8988T (cell line): ENCODE results near the gene TP73.

Experiments
- DNase-seq: peaks from one replicate; pipeline ENCODE4 v3.0.0; 2011

Gene TP73

DNA sequence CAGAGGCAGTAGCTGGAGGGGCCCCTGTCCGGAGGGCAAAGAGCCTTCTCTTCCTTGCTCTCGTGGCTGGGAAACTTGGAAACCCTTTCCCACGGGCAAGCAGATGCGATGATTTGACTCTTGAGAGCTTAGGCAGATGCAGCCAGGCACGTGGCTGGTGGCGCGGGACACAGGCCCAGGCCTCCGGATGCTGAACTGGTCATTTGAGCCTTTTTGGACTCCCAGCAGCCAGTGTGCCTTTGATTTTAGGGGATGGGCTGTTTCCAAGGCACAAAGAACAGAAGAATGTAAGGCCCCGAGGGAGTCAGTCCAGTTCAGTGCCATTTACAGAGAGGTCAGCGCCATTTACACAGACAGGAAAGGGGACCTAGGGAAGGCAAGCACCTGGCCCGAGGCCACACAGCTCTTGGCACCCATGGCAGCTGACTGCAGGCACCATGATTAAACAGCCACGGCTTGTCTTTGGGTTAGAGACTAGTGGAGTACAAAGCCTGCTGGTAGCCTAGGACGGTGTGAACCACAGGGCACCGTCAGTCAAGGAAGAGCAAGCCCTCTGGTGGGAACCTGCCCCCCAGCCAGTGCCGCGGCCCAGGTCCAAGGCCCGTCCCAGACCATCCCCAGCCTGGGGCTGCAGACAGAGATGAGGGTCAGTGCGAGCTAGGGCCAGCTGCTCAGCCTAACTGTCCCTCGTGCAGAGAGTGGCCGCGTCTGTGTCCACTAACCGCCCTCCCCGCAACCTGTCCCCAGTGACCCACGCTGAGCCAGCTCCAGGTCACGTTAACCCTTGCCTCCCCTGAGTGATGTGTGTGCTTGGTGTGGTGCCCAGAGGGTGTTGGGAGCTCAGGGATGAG is 79.5 kb downstream of the TP73 start:
- DNase-seq, result no peak

DNA sequence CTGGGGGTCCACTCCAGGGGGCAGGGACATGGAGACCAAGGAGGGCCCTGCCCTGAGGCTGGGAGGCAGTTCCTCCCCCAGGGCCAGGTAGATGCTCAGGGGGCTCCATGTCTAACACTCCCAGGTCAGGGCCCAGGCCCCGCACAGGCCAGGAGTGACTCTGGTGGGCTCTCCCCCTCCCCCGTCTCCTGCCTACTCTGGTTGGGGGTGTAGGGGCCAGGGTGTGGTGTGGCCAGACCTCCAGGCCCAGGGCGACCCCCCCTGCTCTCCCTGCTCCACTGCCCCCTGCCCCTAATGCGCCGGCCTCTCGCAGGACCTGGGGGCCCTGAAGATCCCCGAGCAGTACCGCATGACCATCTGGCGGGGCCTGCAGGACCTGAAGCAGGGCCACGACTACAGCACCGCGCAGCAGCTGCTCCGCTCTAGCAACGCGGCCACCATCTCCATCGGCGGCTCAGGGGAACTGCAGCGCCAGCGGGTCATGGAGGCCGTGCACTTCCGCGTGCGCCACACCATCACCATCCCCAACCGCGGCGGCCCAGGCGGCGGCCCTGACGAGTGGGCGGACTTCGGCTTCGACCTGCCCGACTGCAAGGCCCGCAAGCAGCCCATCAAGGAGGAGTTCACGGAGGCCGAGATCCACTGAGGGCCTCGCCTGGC is 80.2 kb downstream of the TP73 start:
- DNase-seq, result no peak

DNA sequence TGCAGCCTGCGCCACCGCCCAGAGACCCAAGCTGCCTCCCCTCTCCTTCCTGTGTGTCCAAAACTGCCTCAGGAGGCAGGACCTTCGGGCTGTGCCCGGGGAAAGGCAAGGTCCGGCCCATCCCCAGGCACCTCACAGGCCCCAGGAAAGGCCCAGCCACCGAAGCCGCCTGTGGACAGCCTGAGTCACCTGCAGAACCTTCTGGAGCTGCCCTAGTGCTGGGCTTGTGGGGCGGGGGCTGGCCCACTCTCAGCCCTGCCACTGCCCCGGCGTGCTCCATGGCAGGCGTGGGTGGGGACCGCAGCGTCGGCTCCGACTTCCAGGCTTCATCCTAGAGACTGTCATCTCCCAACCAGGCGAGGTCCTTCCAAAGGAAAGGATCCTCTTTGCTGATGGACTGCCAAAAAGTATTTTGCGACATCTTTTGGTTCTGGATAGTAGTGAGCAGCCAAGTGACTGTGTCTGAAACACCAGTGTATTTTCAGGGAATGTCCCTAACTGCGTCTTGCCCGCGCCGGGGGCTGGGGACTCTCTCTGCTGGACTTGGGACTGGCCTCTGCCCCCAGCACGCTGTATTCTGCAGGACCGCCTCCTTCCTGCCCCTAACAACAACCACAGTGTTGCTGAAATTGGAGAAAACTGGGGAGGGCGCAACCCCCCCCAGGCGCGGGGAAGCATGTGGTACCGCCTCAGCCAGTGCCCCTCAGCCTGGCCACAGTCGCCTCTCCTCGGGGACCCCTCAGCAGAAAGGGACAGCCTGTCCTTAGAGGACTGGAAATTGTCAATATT is 81.0 kb downstream of the TP73 start:
- no peak for DNase-seq

DNA sequence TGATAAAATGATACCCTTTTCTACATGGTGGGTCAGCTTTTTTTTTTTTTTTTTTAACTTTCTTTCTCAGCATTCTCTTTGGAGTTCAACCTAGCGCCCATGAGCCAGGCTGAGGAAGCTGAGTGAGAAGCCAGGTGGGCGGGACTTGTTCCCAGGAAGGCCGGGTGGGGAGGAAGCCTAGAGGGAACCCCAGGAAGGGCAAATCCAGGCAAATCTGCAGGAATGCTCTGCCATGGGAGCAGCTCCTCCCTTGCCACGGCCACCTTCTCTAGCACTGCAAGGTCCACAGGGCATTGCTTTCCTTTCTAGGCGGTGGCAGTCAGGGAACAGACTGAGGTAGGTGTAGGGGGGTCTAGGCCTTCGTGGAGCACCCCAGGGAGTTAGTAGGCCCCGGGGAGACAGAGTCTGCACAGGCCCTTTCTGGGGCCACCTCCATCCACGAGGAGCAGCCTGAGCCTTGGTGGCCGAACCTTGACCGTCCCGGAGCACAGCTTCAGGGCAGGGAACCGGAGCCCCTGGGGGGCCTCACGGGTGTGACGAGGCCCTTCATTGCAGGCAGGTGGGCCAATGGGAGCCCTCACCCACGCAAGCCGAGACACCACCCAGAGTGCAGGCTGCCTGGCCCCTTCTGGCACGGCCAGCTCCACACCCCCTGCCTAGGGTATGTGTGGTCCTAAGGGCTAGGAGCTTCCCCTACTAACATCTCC is 81.7 kb downstream of the TP73 start:
- DNase-seq, result no peak

DNA sequence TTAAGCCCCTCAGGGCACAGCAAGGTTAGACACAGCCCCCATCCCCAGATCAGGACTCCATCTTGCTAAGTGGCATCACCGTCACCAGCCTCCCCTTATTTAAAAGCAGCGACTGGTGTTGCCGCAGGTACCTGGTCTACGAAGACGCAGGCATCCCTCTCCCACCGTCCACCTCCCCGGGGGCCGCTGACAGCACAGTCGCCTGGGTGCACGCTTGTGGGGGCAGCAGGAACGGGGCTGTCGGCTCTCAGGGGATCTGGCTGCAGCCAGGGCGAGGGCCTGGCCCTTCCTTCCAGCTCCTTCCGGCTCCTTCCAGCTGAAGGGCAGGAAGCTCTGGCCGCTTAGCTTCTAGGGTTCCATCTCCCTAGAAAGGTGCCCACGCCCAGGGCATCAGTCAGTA is 82.3 kb downstream of the TP73 start:
- no peak for DNase-seq

DNA sequence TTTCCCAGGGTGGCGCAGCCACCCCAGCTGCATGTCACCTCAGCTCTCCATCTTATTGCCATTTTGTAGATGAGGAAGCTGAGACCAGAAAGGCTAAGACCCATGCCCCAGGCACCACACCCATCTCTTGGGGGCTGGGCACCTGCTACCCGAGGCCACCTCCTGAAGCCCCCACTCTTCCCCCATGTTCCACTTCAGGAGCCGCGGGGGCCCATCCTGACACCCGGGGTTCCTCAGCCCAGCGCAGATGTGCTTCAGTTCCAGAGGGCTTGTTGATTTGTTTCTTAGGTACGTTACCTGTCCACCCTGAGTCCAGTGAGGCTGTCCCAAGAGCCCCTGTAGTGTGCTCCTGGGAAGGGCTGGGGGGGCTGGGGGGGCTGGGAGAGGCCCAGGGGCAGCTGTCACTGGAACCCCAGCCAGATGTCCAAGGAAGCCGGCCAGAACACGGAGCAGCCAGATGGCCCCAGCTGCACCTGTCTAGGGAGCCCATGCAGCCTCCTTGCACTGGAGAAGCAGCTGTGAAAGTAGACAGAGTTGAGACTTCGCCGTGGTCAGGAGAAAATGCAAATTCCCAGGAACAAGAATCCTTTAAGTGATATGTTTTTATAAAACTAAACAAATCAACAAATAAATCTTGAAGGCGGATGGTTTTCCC is 82.8 kb downstream of the TP73 start:
- no peak for DNase-seq

DNA sequence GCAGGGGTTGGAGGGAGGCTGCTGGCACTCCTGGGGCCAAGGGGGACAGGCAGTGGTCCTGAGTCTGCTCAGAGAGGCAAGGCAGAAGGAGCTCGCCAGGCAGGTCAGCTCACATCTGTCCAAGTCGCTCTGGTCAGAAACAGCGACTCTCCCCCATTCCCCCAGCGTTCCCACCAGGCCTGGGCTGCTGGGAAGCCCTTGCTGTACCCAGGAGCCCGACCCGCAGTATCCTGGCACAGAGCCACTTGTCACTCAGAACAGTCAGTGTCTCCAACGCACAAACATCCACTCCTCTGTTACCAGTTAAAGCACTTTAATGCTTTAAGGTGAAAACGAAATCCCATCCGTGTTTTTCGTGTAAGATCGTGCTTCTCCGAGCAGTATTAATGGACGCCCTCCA is 83.4 kb downstream of the TP73 start:
- no peak for DNase-seq

DNA sequence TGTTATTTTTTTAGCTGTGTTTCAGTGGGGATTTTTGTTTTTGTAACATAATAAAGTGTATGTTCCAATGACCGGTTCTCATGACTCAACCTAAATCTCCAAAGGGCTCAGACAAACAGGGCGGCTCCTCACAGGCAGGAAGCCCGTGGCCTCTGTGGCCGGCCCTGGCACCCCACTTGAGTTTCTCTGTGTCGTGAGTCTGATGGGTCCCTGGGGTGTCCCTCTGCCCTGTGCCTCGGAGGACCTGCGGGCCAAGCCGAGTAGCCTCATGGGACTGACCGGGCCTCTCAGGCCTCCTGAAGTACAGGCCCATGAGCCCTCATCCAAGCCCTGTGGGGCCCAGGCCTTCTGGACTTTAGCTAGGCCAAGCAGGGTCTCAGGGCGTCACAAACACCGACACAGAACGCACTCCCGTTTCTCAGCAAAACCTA is 83.8 kb downstream of the TP73 start:
- no peak for DNase-seq

DNA sequence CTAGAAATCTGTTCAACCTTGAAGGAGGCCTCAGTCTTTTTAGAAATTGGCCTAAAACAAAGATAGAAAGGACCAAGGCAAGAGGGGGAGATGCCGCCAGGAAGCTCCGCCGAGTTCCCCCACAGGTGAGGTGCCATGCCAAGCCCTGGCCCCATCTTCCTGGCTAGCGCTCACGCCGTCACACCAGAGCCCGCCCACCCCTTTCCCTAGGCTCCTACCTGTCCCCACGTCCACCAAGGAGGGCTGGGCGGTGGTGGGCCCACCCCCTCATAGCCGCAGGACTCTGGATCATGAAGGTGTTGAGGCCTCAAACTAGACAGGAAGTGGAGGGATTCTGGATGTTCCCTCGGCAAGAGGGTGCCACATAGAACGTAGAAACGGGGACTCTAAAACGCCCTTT is 84.4 kb downstream of the TP73 start:
- no peak for DNase-seq

DNA sequence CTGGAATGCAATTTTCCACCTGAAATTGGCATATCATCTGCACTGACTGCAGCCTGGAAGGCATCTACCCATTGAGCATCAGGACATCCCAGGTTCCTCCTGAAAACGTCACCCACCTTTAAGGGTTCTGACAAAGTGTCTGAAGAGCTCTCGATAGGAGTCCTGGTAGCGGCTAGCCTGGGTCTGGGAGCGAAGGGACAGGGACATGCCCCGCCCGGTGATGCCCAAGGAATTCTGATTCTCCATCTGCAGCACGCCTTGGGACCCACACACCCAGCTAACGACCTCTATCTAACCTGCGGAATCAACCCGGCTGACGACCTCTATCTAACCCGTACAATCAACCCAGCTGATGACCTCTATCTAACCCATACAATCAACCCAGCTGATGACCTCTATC is 86.6 kb downstream of the TP73 start:
- DNase-seq, result no peak

DNA sequence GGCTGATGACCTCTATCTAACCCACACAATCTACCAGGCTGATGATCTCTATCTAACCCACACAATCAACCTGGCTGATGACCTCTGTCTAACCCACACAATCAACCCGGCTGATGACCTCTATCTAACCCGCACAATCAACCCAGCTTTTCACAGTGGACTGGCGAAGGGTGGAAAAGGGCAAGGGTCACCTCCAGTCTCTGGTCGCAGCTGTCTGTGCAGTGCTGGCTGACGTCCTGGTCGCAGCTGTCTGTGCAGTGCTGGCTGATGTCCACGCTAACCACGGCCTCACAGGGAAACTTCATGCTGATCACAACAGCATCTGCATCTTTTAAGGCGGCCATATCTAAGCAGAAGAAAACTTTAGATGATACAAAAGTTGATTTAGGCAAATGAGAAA is 87.7 kb downstream of the TP73 start:
- DNase-seq, result no peak

DNA sequence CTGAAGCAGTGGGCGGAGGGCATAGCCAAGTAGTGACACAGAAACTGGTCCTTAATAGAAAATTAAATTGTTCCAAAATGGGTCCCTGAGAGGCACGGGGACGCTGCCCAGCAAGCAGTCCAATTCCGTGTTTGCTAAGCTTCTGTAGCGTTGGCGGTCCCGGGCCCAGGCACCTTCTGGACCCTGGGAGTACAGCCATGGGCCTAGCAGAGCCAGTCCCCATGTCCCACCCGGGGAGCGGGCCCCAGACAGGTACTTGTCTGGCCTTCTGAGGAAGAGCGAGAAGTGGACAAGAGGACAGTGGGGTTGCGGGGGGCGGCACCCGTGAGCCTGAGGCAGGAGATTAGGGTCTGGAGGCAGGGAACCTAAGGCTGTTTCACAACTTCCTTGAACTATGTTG is 88.4 kb downstream of the TP73 start:
- DNase-seq, result no peak

DNA sequence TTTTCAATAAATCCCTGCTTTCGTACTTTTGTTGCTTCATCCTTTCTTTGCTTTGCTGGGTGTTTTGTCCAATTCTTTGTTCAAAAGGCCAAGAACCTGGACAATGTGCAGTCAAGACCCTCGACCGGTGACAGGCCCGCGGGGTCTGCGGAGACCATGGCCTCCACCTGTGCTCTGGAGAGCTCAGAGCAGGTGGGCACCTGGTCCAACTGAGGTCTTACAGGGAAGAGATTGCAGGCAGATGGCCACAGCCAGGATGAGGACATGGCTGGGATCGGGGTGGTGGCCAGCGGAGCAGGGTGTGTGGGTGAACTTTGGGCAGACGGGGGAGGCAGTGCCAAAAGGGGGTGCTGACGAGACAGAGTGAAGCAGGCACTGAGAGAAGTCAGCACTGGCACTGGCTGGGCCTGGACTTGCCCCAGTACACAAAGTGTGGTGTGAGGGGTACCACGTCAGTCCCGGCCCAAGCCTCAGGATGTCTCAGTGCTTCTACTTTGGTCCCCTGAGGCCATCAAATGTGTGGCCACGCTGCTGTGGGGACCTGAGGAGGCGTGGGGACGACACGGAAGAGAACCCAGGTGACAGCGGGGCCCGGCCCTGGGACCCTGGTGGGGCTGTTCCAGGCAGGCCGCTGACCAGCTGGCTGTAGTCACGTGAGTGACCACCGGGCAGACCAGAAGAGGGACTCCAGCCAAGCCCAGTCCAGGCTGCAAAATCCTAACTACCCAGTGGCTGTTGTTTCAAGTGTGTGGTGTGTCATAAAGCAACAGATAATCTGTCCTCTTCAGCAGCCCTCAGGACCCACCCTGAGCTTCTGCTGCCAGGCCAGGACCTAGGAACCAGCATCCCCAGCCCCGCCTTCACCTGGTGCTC is 89.5 kb downstream of the TP73 start:
- no peak for DNase-seq

DNA sequence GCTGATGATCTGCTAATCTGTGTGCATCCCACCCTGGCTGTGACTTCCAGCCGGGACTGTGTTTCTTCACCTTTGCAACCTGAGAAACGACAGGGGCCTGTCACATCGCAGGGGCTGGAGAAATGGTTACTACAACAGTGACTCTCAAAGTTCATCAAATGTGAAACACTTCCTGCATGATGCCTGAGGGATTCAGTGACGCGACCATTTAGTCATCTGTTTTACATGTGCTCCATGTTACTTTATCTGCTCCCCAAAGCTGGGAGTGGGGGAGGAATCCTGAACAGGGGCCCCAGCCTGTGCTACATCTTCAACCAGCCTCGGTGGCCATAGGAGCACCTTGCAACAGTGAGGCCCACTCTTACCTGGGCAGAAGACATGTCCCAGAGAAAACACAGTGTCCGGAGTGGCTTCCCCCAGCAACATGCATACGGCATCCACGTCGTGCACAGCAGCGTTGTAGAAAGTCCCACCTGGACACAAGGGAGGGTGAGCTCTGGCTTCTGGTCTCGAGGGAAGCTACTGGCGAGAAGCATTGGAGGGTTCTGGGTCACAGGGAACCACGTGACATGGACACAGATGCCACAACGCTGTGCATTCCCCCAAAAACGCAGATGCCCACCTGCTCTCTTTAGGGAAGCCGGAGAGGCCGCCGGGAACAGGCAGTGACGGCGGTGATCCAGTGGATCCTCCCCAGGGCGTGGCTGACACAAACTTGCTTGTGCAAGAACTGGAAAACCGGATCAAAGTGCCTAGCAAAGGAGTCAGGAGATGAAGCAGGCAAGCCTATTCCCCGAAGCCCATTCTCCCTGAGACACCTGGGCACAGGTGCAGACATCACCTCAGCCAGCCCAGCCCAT is 90.4 kb downstream of the TP73 start:
- DNase-seq, result no peak

DNA sequence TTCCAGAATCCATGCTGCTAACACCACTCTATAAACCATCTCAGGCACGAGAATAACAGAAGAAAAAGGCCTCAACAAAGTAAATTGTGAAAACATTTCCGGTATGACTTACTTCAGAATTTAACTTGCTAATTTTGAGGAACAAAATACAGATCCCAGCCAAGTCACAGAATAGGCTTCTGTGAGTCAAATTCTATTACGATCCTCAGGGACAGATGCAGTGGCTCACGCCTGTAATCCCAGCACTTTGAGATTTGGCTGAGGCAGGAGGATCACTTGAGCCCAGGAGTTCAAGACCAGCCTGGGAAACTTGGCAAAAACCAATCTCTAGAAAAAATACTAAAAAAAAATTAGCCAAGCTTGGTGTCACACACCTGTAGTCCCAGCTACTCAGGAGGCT is 91.1 kb downstream of the TP73 start:
- no peak for DNase-seq

DNA sequence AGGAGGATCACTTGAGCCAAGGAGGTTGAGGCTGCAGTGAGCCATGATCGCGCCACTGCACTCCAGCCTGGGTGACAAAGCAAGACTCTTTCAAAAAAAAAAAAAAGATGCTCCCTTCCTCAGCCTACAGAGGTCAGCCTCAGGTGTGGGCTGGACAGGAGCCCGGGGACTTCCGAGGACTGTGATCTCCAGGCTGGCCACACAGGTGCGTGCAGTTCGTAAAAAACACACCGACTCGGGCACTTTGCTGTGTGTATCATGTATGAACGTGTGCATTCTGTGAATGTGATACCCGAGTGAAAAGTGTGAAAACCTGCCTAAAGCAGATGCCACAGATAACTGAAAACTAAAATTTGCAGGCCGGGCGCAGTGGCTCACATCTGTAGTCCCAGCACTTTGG is 91.5 kb downstream of the TP73 start:
- no peak for DNase-seq

DNA sequence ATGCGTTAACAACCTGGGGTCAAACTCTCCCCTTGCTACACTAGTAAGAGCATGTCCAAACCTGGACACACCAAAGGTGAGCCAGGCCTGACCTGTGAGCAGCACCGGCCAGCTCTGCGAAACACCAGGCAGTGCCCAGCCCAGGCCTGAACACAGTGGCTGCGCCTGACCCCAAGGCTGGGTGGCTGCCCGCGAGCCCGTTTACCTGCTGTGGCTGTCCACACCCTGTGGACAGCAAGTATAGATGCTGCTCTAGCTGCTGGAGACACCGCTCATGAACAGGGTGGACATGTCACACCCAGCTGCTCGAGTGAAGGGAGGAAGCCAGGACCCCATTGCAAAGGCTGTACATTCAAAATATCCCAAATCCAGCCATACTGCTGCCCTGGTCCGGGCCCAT is 92.3 kb downstream of the TP73 start:
- no peak for DNase-seq

DNA sequence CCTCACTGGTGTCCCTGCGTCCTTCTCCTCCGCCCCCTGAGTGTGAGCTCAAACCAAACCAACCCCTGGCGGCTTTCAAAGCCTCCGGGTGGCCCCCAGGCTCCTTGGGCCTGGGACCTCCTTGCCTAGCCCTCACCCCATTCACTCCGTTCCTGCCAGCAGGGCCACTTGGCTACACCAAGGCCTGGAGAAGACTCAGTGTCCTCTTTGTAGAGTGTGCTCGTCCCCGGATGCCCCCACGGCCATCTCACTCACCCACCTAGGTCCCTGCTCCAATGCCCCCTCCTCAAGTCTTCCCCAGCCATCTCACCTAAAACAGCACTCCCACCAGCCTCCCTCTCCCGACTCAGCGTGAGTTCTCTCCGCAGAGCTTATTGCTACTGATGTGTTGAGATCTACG is 92.8 kb downstream of the TP73 start:
- DNase-seq, result no peak

DNA sequence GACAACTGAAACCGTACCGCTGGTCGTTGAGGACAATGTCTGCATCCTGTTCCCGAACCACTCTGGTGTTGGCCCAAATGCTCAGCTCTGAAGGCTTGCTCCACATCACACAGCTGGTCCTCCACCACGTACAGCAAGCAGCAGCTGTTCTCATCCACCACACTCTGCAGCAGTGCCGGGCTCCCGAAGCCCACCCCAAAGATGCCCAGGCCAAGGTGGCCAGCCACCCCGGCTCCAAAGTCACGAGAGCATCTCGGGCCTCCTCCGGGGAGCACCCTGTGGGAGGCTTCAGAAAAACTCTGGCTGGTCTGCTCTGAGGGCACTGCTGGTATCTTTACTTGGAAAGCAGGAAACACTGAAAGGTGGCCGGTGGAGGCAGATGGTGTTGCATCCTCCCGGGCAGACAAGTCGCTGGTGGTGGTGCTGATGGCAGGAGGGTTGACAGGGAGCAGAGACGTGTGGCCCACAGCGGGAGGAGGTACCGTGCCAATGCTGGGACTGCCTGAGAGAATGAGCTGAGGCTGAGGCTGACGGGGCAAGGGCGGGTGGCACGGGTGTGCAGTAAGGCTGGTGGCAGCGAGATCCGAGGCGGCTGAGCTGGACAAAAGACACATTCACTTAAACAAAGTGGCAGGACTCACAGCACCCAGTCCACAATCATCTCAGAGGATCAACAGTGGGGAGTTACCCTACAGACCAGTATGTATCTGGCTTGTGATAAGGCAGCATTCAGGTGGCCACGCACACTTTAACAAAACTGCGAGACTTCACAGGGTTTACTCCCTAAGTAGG is 93.5 kb downstream of the TP73 start:
- no peak for DNase-seq

DNA sequence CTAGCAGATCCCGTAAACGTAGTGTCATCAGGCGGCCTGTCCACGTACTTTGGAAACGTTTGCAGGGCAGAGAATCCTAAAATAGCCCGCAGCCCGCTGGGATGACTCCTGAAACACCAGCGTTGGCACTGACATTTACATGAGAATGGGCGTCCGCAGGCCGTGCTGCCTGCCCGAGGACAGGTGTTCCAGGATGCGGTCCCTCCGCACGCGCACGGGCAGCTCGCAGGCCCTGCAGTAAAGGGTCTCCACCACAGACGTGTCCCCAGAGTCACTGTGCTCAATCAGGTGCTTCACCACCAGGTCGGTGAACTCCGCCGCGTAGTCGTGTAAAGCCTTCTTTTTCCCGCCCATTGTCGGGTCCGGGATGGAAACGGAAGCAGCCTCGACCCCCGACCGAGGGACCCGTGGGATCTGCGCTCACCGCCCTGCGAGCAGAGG is 94.1 kb downstream of the TP73 start:
- no peak for DNase-seq
